IMR-90 (cell line): ENCODE results near the gene PBRM1. TPM values are rescaled to one million over a fixed set of nuclear protein-coding genes. Genes with fewer than 3 reads are reported as not detected.

Source experiments
- ATAC-seq: fragments of 200-7000 bp; cut with Tn5 transposase; 2 replicates; pipeline ENCODE4 v1.9.1; 2020; ENCODE audit warnings: low read depth, mild to moderate bottlenecking, moderate library complexity
- BruUV-seq: library from RNA; stranded (reverse); fragments of 400-500 nt; replicated peaks from 2 replicates; lab custom pipeline; 2021; lab: Mats Ljungman, UMichigan
- CTCF ChIA-PET: fragments of 300-600 bp; formaldehyde crosslinking; extraction: SDS; loops from one replicate; lab custom pipeline; 2021; ENCODE audit warnings: antibody characterized with exemption; lab: Yijun Ruan, JAX
- POLR2A ChIA-PET: fragments of 300-600 bp; sonication (Branson Sonifier 250); formaldehyde crosslinking; loops from one replicate; lab custom pipeline; 2022; ENCODE audit warnings: antibody characterized with exemption; ENCODE audit not compliant: unreplicated experiment; lab: Charles Lee
- DNase-seq: peaks from one replicate; pipeline ENCODE4 v3.0.0; 2013
- H2AFZ ChIP-seq: replicated peaks from 2 replicates; pipeline ENCODE3; 2013; ENCODE audit warnings: low read length, mild to moderate bottlenecking; ENCODE audit not compliant: poor library complexity
- H2AK5ac ChIP-seq: 2 replicates; pipeline ENCODE4 v1.6.1; 2013; ENCODE audit warnings: low read depth, low read length, inconsistent platforms
- H2AK9ac ChIP-seq: replicated peaks from 2 replicates; pipeline ENCODE3; 2013; ENCODE audit warnings: mild to moderate bottlenecking, low read depth, low read length, moderate library complexity; ENCODE audit not compliant: poor library complexity
- H2BK120ac ChIP-seq: 2 replicates; pipeline ENCODE4 v1.6.1; 2013; ENCODE audit warnings: low read depth, low read length, inconsistent platforms
- H2BK15ac ChIP-seq: 3 replicates; pipeline ENCODE4 v1.6.1; 2013; ENCODE audit warnings: low read depth, low read length, inconsistent platforms
- H2BK20ac ChIP-seq: 2 replicates; pipeline ENCODE4 v1.6.1; 2013; ENCODE audit warnings: low read depth, mild to moderate bottlenecking, inconsistent platforms, low read length, moderate library complexity
- H2BK5ac ChIP-seq: 2 replicates; pipeline ENCODE4 v1.6.1; 2013; ENCODE audit warnings: mild to moderate bottlenecking, low read depth, low read length, inconsistent platforms; ENCODE audit not compliant: poor library complexity, severe bottlenecking
- H3K14ac ChIP-seq: replicated peaks from 2 replicates; pipeline ENCODE4 v1.6.1; 2013; ENCODE audit warnings: low read depth, low read length, inconsistent platforms
- H3K18ac ChIP-seq: 2 replicates; pipeline ENCODE4 v1.6.1; 2013; ENCODE audit warnings: low read depth, low read length, control low read depth
- H3K23ac ChIP-seq: 2 replicates; pipeline ENCODE4 v1.6.1; 2013; ENCODE audit warnings: low read depth, low read length, inconsistent platforms
- H3K27ac ChIP-seq: 2 replicates; pipeline ENCODE4 v1.5.1; 2013; ENCODE audit warnings: mild to moderate bottlenecking, control low read depth, low read length; ENCODE audit not compliant: insufficient read depth
- H3K27me3 ChIP-seq: 2 replicates; pipeline ENCODE4 v1.6.1; 2013; ENCODE audit warnings: low read length; ENCODE audit not compliant: control insufficient read depth, insufficient read depth
- H3K36me3 ChIP-seq: 2 replicates; pipeline ENCODE4 v1.6.1; 2013; ENCODE audit warnings: low read length, mixed read lengths; ENCODE audit not compliant: control insufficient read depth, insufficient read depth
- H3K4ac ChIP-seq: 2 replicates; pipeline ENCODE4 v1.6.1; 2013; ENCODE audit warnings: low read depth, low read length, inconsistent platforms
- H3K4me1 ChIP-seq: 2 replicates; pipeline ENCODE4 v1.6.1; 2013; ENCODE audit warnings: low read length, mixed read lengths; ENCODE audit not compliant: control insufficient read depth, insufficient read depth
- H3K4me2 ChIP-seq: 2 replicates; pipeline ENCODE4 v1.6.1; 2013; ENCODE audit warnings: low read depth, mild to moderate bottlenecking, control low read depth, low read length, moderate library complexity
- H3K4me3 ChIP-seq: 2 replicates; pipeline ENCODE4 v1.5.1; 2013; ENCODE audit warnings: low read depth, mild to moderate bottlenecking, control low read depth, low read length, moderate library complexity; ENCODE audit not compliant: insufficient read depth
- H3K56ac ChIP-seq: 2 replicates; pipeline ENCODE4 v1.6.1; 2013; ENCODE audit warnings: low read length, inconsistent platforms; ENCODE audit not compliant: insufficient read depth; ENCODE audit errors: extremely low read depth
- H3K79me1 ChIP-seq, 2 experiments: 2 replicates each; pipeline ENCODE4 v1.6.1; 2013; ENCODE audit warnings: low read length in 2 of 2, inconsistent platforms in 1 of 2, low read depth in 1 of 2
- H3K9ac ChIP-seq: 2 replicates; pipeline ENCODE4 v1.6.1; 2013; ENCODE audit warnings: low read depth, low read length, control low read depth
- H3K9me1 ChIP-seq: 2 replicates; pipeline ENCODE4 v1.6.1; 2013; ENCODE audit warnings: low read length, inconsistent platforms; ENCODE audit not compliant: insufficient read depth
- H3K9me3 ChIP-seq: 2 replicates; pipeline ENCODE4 v1.6.1; 2013; ENCODE audit warnings: low read length; ENCODE audit not compliant: control insufficient read depth, insufficient read depth
- H4K20me1 ChIP-seq: 2 replicates; pipeline ENCODE4 v1.6.1; 2013; ENCODE audit warnings: low read length, inconsistent platforms; ENCODE audit not compliant: insufficient read depth
- H4K5ac ChIP-seq: 2 replicates; pipeline ENCODE4 v1.6.1; 2013; ENCODE audit warnings: mild to moderate bottlenecking, low read depth, low read length, control low read depth
- H4K8ac ChIP-seq, 2 experiments: 2 replicates each; pipeline ENCODE4 v1.6.1; 2013; ENCODE audit warnings: low read depth in 2 of 2, low read length in 2 of 2, control low read depth in 1 of 2, inconsistent platforms in 1 of 2
- H4K91ac ChIP-seq: 2 replicates; pipeline ENCODE4 v1.6.1; 2013; ENCODE audit warnings: low read depth, low read length, inconsistent platforms; ENCODE audit not compliant: insufficient read depth
- BHLHE40 ChIP-seq: fragments of 150-350 bp; IDR thresholded peaks from 2 replicates; pipeline ENCODE4 v1.6.1; 2016; ENCODE audit warnings: mild to moderate bottlenecking, low read depth, low read length
- CEBPB ChIP-seq: IDR thresholded peaks from 2 replicates; pipeline ENCODE4 v1.6.1; 2012; ENCODE audit warnings: low read depth, low read length, improper control_type of control experiment
- CHD1 ChIP-seq: IDR thresholded peaks from 2 replicates; pipeline ENCODE4 v1.6.1; 2012; ENCODE audit warnings: low read depth, low read length, improper control_type of control experiment
- FOS ChIP-seq: fragments of 150-350 bp; IDR thresholded peaks from 2 replicates; pipeline ENCODE4 v1.6.1; 2016; ENCODE audit warnings: low read depth, low read length
- MAFK ChIP-seq: IDR thresholded peaks from 2 replicates; pipeline ENCODE4 v1.6.1; 2012; ENCODE audit warnings: low read depth, low read length, improper control_type of control experiment
- MAZ ChIP-seq: IDR thresholded peaks from 2 replicates; pipeline ENCODE4 v1.6.1; 2012; ENCODE audit warnings: low read depth, mild to moderate bottlenecking, low read length, improper control_type of control experiment, moderate library complexity, borderline replicate concordance
- MXI1 ChIP-seq: IDR thresholded peaks from 2 replicates; pipeline ENCODE4 v1.6.1; 2012; ENCODE audit warnings: low read depth, mild to moderate bottlenecking, low read length, moderate library complexity, borderline replicate concordance
- NFE2L2 ChIP-seq: fragments of 150-350 bp; IDR thresholded peaks from 2 replicates; pipeline ENCODE4 v1.6.1; 2016; ENCODE audit warnings: low read depth, mild to moderate bottlenecking, low read length
- POLR2A ChIP-seq: IDR thresholded peaks from 2 replicates; pipeline ENCODE4 v1.6.1; 2012; ENCODE audit warnings: mild to moderate bottlenecking, low read depth, low read length
- RAD21 ChIP-seq: IDR thresholded peaks from 2 replicates; pipeline ENCODE4 v1.6.1; 2012; ENCODE audit warnings: low read length, improper control_type of control experiment
- RCOR1 ChIP-seq: IDR thresholded peaks from 2 replicates; pipeline ENCODE4 v1.6.1; 2012; ENCODE audit warnings: mild to moderate bottlenecking, low read length, improper control_type of control experiment; ENCODE audit not compliant: insufficient replicate concordance
- RFX5 ChIP-seq: IDR thresholded peaks from 2 replicates; pipeline ENCODE4 v1.8.0; 2012; ENCODE audit warnings: low read depth, mild to moderate bottlenecking, low read length, moderate library complexity
- SMC3 ChIP-seq: fragments of 150-350 bp; IDR thresholded peaks from 2 replicates; pipeline ENCODE4 v1.6.1; 2016; ENCODE audit warnings: low read depth, mild to moderate bottlenecking, antibody characterized with exemption, low read length, moderate library complexity
- WGBS, 2 experiments: methylation state at CpG; one replicate each; pipeline versions ENCODE4 v1.1.5 to v1.1.7; 2013; ENCODE audit warnings: missing lambda C conversion rate in 2 of 2; ENCODE audit not compliant: insufficient read length in 1 of 2; ENCODE audit errors: extremely low coverage in 2 of 2; 5-methylcytosine and 5-hydroxymethylcytosine counted together
- dilution Hi-C: fragments of 300-500 bp; cut with HindIII; formaldehyde crosslinking; loops from one replicate; pipeline ENCODE4 v1.14.3; 2018; ENCODE audit warnings: low sequenced_read_pairs; ENCODE audit not compliant: unreplicated experiment
- in situ Hi-C: fragments of 300-500 bp; cut with MboI; formaldehyde crosslinking; loops from 3 replicates; pipeline ENCODE4 v1.14.3; 2019; ENCODE audit warnings: low sequenced_read_pairs, inconsistent platforms, mixed read lengths
- intact Hi-C: fragments of 100-400 bp; cut with micrococcal nuclease; formaldehyde crosslinking; loops from 2 replicates; pipeline ENCODE4 v1.10.0; 2022
- polyA plus RNA-seq, 3 experiments: library from polyadenylated mRNA; depleted of rRNA; stranded (reverse); fragments of >200 nt; gene quantifications; 2 replicates each; pipeline ENCODE4 v1.2.3, GENCODE V29; 2012; ENCODE audit warnings: low replicate concordance in 1 of 3
- total RNA-seq: library from RNA; depleted of rRNA; stranded (reverse); fragments of >200 nt; gene quantifications from 2 replicates; pipeline ENCODE4 v1.2.3, GENCODE V29; 2012
- TF ChIP-seq, protein P1 (sequence below): fragments of 150-350 bp; IDR thresholded peaks from 2 replicates; pipeline ENCODE4 v1.6.1; 2016; ENCODE audit warnings: low read depth, mild to moderate bottlenecking, low read length, moderate library complexity, borderline replicate concordance
- TF ChIP-seq, protein P2 (sequence below): fragments of 150-350 bp; IDR thresholded peaks from 2 replicates; pipeline ENCODE4 v1.6.1; 2017; ENCODE audit warnings: mild to moderate bottlenecking, antibody characterized with exemption, low read length, low read depth
- TF ChIP-seq, protein P3 (sequence below): conservative IDR thresholded peaks from 2 replicates; pipeline ENCODE4 v1.5.1; 2012; ENCODE audit warnings: mild to moderate bottlenecking, low read depth, low read length, improper control_type of control experiment

Gene PBRM1
- total and polyA plus RNA-seq, 2 of the 4 experiments (the other 2 are of a cell fraction), result 16.5 to 72.6 TPM

DNA sequence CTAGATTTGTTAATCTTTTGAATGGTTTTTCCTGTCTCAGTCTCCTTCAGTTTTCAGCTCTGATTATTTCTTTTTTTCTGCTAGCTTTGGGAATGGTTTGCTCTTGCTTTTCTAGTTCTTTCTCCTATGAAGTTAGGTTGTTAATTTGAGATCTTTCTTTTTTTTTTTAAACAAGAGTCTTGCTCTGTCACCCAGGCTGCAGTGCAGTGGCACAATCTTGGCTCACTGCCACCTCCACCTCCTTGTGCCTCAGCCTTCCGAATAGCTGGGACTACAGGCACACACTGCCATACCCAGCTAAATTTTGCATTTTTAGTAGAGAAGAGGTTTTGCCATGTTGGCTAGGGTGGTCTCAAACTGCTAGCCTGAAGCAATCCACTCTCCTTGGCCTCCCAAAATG, 92.6 kb downstream of the PBRM1 start:
- no peak overlapping the region for H3K56ac ChIP-seq
- H3K4me3 ChIP-seq, result no peak overlapping the region
- no peak overlapping the region for H4K8ac ChIP-seq
- dilution Hi-C loops (no loop called here), in situ Hi-C loops (no loop called here), intact Hi-C loops (no loop called here)
- H2AK5ac ChIP-seq, result no peak overlapping the region
- no peaks in the 10 kb centered on the region for H3K9me3 ChIP-seq
- no peak overlapping the region for H3K4ac ChIP-seq
- H3K36me3 ChIP-seq, result peaks cover 18% of the 10 kb centered on the region
- no peak overlapping the region for H2AFZ ChIP-seq
- H4K20me1 ChIP-seq, result no peaks in the 10 kb centered on the region
- H3K79me1 ChIP-seq, result peaks cover 0 to 10% of the 10 kb centered on the region in 2 experiments; a peak in 2 of 4 replicates
- no peak overlapping the region for H3K23ac ChIP-seq
- H2AK9ac ChIP-seq, result no peak overlapping the region
- TF ChIP-seq NFE2L2, result no peak
- TF ChIP-seq RFX5, result no peak
- no peak for TF ChIP-seq BHLHE40
- no peak for TF ChIP-seq POLR2A
- TF ChIP-seq, protein P1, sequence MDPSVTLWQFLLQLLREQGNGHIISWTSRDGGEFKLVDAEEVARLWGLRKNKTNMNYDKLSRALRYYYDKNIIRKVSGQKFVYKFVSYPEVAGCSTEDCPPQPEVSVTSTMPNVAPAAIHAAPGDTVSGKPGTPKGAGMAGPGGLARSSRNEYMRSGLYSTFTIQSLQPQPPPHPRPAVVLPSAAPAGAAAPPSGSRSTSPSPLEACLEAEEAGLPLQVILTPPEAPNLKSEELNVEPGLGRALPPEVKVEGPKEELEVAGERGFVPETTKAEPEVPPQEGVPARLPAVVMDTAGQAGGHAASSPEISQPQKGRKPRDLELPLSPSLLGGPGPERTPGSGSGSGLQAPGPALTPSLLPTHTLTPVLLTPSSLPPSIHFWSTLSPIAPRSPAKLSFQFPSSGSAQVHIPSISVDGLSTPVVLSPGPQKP, result no peak
- no peak for TF ChIP-seq RCOR1
- no peak for TF ChIP-seq RAD21
- TF ChIP-seq, protein P2, sequence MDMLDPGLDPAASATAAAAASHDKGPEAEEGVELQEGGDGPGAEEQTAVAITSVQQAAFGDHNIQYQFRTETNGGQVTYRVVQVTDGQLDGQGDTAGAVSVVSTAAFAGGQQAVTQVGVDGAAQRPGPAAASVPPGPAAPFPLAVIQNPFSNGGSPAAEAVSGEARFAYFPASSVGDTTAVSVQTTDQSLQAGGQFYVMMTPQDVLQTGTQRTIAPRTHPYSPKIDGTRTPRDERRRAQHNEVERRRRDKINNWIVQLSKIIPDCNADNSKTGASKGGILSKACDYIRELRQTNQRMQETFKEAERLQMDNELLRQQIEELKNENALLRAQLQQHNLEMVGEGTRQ, result no peak
- TF ChIP-seq CHD1, result no peak
- no peak for TF ChIP-seq SMC3
- TF ChIP-seq, protein P3, sequence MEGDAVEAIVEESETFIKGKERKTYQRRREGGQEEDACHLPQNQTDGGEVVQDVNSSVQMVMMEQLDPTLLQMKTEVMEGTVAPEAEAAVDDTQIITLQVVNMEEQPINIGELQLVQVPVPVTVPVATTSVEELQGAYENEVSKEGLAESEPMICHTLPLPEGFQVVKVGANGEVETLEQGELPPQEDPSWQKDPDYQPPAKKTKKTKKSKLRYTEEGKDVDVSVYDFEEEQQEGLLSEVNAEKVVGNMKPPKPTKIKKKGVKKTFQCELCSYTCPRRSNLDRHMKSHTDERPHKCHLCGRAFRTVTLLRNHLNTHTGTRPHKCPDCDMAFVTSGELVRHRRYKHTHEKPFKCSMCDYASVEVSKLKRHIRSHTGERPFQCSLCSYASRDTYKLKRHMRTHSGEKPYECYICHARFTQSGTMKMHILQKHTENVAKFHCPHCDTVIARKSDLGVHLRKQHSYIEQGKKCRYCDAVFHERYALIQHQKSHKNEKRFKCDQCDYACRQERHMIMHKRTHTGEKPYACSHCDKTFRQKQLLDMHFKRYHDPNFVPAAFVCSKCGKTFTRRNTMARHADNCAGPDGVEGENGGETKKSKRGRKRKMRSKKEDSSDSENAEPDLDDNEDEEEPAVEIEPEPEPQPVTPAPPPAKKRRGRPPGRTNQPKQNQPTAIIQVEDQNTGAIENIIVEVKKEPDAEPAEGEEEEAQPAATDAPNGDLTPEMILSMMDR, result no peak
- no peak for TF ChIP-seq CEBPB
- TF ChIP-seq MXI1, result no peak
- TF ChIP-seq FOS, result no peak
- TF ChIP-seq MAZ, result no peak
- TF ChIP-seq MAFK, result no peak
- ATAC-seq (no peak), DNase-seq (no peak)
- H3K4me2 ChIP-seq, result no peak overlapping the region
- ChIA-PET POLR2A (no interaction called here), CTCF (no interaction called here)
- no peak overlapping the region for H3K9ac ChIP-seq
- H3K18ac ChIP-seq, result no peak overlapping the region
- H3K27me3 ChIP-seq, result no peaks in the 10 kb centered on the region
- no peak overlapping the region for H2BK5ac ChIP-seq
- no peak overlapping the region for H2BK20ac ChIP-seq
- H2BK15ac ChIP-seq, result no peak overlapping the region
- H3K9me1 ChIP-seq, result no peaks in the 10 kb centered on the region; the same call in 1 of the 2 replicates
- no peak overlapping the region for H3K27ac ChIP-seq
- H2BK120ac ChIP-seq, result no peak overlapping the region
- no peak overlapping the region for H4K5ac ChIP-seq
- BruUV-seq, result no TSS peak
- H3K14ac ChIP-seq, result no peak overlapping the region
- WGBS, 2 experiments, result no CpG with 5 or more reads among the region's 1 CpG
- H3K4me1 ChIP-seq, result no peaks in the 10 kb centered on the region
- no peak overlapping the region for H4K91ac ChIP-seq
